SK-MEL-5 (cell line): ENCODE results near the gene CAPG. TPM values are rescaled to one million over a fixed set of nuclear protein-coding genes. Genes with fewer than 3 reads are reported as not detected.

Experiments
- DNase-seq: peaks from one replicate; pipeline ENCODE4 v3.0.0-alpha.2; 2016; ENCODE audit warnings: low read depth, low spot score
- in situ Hi-C: cut with HindIII; loops from 2 replicates; pipeline ENCODE4 v1.10.0; 2016; ENCODE audit warnings: low sequenced_read_pairs, high pct_unique_total_duplicates, low pct_unique_long_range_greater_than_20kb
- small RNA-seq, 2 experiments: library from RNA; depleted of rRNA; stranded (forward); fragments of <200 nt; gene quantifications; one replicate each; pipeline ENCODE3, GENCODE V24; 2014
- total RNA-seq: library from RNA; depleted of rRNA; stranded (reverse); fragments of >200 nt; shearing (Covaris generic); gene quantifications from 2 replicates; pipeline ENCODE4 v1.2.3, GENCODE V29; 2014; rRNA removed

CAPG gene
- total RNA-seq, 1 experiment from 2014 or later = 11.3 TPM

DNA sequence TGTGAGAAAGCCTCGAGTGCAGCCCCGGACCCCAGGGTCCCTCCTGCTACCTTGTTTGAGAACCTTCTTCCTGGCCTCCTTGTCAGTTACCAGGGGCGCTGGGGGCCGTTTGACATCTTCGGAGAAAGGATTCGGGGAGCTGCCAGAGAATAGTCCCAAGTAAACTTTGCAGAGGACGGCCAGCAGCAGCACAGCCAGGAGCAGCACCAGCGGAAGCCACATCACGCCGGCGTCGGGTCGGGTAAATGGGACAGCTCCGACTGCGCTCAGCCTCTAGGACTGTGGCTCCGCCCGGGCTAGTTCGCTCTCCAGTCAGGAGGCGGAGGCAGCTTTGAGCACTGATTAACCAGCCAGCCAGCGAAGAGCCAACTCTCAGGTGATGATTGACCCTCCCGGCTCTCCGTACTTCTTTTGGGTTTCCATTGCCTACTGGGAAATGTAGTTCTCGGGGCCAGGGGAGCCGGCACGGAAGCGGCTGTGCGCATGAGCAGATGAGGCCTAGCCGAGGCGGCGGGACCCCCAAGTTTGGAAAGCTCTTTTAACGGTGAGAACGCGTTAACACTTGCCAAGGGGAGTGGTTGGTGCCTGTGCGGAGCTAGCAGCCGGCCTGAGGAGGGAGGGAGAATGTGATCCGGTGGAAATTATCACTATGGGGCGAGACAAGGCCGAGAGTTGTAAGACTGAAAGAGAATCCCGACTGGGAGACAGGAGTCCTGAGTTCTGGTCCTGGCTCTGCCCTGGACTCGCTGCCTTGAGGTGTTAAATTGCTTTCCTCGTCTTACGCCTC lies 55.7 kb downstream of the CAPG start, which contains the start of the genes ELMOD3 and RETSAT:
TSS of gene ELMOD3 (plus strand) at position 484 of the 787 bp plus-strand sequence. CDS start 2,430 bp downstream, outside the sequence.
TSS of gene RETSAT (minus strand) at position 243 of the 787 bp plus-strand sequence. CDS start at position 222, 21 bp downstream.
- in situ Hi-C loops = no loop called here
- DNase-seq = peak; percentile 100

DNA sequence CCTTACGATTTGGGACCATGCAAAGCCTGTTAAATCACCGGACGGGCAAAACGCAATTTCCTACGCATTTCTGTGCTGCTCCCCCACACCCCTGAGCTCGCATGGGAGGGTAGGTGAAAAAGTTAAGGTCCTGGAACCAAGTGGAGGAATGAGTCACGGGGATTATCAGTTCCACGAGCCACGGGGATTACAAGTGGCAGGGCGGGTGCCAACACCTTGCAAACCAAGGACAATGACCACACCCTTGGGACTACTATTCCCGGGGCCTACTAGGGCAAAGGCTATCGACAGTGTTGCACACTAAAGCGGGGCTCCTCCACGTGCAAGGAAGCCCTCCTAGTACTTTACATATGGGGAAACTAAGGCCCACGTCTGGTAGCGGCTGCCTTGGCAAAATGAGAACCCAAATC lies 56.3 kb downstream of the CAPG start:
- in situ Hi-C loops = no loop called here
- DNase-seq = peak; percentile 21

DNA sequence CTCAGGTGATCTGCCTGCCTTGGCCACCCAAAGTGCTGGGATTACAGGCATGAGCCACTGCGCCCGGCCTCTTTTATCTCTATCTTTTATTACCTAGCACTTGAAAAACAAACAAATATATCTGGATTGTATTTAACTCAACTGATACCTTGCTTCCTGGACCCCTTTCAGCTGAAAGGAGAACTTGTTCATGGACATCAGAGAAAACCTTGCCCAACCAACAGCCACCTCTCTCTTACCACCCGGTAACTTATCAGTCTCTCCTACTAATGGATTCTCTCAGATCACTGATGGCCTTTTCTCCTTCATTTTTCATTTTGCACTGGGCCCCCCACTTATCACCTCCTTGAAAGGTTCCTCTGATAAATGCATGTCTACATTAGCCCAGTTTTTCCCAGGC lies 62.6 kb downstream of the CAPG start:
- no peak for DNase-seq
- in situ Hi-C loops = no loop called here

Small RNA genes within 50 kb of the gene (small RNA-seq; reads per million reads assigned to genes)
- gene AC062037.1 = 0 reads per million in 2 experiments
- 0 reads per million in 2 experiments for gene AC062037.2
- gene RF00019 = 0 reads per million in 2 experiments
- 0 reads per million in 2 experiments for gene RN7SL113P
- gene RN7SL251P = 0 reads per million in 2 experiments

Other genes with a start within 250 kb of the CAPG start
- gene TGOLN2, start 82.4 kb downstream of the CAPG start, total RNA-seq = 70.0 and 75.5 TPM in 2 replicates
- gene RETSAT, start 55.8 kb downstream of the CAPG start, total RNA-seq = 130 and 138 TPM in 2 replicates
- 13.7 and 13.9 TPM in 2 replicates for gene ELMOD3, start 55.6 kb downstream of the CAPG start, total RNA-seq
- 0.40 and 0.66 TPM in 2 replicates for gene SH2D6, start 8.3 kb upstream of the CAPG start, total RNA-seq
- gene MAT2A, start 128.8 kb upstream of the CAPG start, total RNA-seq = 88.9 and 107 TPM in 2 replicates
- gene GGCX, start 151.1 kb upstream of the CAPG start, total RNA-seq = 71.5 and 90.9 TPM in 2 replicates
- 48.2 and 51.9 TPM in 2 replicates for gene VAMP8, start 167.2 kb upstream of the CAPG start, total RNA-seq
- gene VAMP5, start 174.1 kb upstream of the CAPG start, total RNA-seq = not detected in 2 replicates
- gene RNF181, start 185.4 kb upstream of the CAPG start, total RNA-seq = 212 and 226 TPM in 2 replicates
- 22.3 and 26.3 TPM in 2 replicates for gene TMEM150A, start 192.3 kb upstream of the CAPG start, total RNA-seq
- gene C2orf68, start 201.7 kb upstream of the CAPG start, total RNA-seq = 27.3 and 29.9 TPM in 2 replicates
- 98.7 and 107 TPM in 2 replicates for gene USP39, start 205.8 kb upstream of the CAPG start, total RNA-seq